ENCODE data around the gene KLC3.

DNA sequence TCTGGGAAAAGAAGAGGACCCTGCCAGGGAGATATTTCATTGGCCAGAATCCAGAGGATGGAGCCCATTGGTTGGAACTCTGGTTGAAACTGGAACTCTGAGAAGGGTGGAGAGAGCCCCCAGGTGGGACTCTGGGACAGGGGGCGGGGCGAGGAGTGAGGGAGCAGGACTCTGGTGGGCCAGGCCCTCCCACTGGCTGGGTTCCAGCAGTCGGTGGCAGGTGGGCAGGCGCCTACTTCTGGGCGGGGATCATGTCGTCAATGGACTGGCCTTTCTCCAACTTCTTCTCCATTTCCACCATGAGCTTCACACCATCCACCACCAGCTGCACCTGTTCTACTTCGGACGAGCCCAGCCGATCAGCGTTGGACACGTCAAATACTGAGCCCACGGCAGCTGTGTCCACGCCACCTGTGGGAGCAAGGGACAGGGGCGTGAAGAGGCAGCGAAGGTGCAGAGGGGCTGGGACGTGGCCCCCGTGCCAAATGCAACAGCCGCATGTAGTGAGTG, 34.0 kb upstream of the KLC3 start:
- TF ChIP-seq EZH2phosphoT487 (IDR thresholded peaks at IDR 0.05; ENCODE audit: borderline replicate concordance), result no peak
- TF ChIP-seq, protein P1, sequence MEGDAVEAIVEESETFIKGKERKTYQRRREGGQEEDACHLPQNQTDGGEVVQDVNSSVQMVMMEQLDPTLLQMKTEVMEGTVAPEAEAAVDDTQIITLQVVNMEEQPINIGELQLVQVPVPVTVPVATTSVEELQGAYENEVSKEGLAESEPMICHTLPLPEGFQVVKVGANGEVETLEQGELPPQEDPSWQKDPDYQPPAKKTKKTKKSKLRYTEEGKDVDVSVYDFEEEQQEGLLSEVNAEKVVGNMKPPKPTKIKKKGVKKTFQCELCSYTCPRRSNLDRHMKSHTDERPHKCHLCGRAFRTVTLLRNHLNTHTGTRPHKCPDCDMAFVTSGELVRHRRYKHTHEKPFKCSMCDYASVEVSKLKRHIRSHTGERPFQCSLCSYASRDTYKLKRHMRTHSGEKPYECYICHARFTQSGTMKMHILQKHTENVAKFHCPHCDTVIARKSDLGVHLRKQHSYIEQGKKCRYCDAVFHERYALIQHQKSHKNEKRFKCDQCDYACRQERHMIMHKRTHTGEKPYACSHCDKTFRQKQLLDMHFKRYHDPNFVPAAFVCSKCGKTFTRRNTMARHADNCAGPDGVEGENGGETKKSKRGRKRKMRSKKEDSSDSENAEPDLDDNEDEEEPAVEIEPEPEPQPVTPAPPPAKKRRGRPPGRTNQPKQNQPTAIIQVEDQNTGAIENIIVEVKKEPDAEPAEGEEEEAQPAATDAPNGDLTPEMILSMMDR (conservative IDR thresholded peaks at IDR 0.05; ENCODE audit: low read length), result no peak

Data from Loucy (cell line).